ENCODE data around the gene S1PR3.

Gene S1PR3

DNA sequence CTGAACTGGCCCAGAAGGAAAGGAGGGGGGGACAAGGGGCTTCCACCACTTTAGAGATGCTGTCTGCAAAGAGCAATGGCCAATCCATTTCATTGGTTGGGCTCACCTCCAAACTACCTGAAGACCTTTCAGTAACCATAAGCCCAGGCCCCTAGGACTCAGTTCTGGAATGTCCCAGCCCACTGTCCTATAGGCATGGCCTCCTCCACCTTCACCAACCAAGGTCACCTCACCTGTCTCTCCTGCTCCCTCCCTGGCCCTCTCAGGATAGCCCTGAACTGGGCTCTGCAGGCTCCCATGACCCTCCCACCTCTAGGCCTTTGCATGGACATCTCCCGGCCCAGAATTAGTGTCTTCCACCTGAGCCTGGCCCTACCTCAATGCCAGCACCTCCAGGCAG, 22.4 kb downstream of the S1PR3 start:
- Histone ChIP-seq H3K36me3 (ENCODE audit: insufficient read depth, low read length) (no peaks in the 10 kb centered on the region), H3K9me3 (replicated peaks; ENCODE audit: low read length) (no peaks in the 10 kb centered on the region), H3K4me2 (ENCODE audit: low read length) (no peak overlapping the region), H3K4me1 (ENCODE audit: control insufficient read depth, insufficient read depth, low read length) (no peaks in the 10 kb centered on the region), H3K4me3 (ENCODE audit: low read length) (no peak overlapping the region), H3K27me3 (ENCODE audit: control insufficient read depth, insufficient read depth, low read length) (no peaks in the 10 kb centered on the region), H3K9ac (ENCODE audit: low read depth, low read length) (no peak overlapping the region)

DNA sequence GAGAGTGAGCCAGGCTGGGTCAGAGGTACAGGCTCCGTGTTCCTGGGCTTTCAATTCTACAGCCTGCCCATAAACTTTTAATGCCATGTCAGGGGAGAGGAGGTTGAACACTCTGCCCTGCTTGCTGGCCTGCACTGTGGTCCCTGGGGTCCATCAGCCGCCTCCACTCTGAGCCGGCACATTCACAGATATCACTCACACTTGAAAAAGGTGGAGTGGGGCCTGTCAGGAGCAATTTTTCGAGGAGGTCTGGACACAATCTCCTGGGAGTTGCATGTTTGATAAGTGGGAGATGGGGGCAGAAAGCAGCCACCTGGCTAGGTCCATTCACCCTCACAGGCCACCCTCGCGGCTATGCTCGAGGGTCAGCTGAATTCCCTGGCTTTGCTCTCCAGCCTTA, 22.9 kb downstream of the S1PR3 start:
- H3K4me1 ChIP-seq (ENCODE audit: control insufficient read depth, insufficient read depth, low read length) = no peaks in the 10 kb centered on the region
- H3K36me3 ChIP-seq (ENCODE audit: insufficient read depth, low read length) = no peaks in the 10 kb centered on the region
- no peak overlapping the region for H3K9ac ChIP-seq (ENCODE audit: low read depth, low read length)
- no peak overlapping the region for H3K4me2 ChIP-seq (ENCODE audit: low read length)
- H3K9me3 ChIP-seq (replicated peaks; ENCODE audit: low read length) = no peaks in the 10 kb centered on the region
- H3K27me3 ChIP-seq (ENCODE audit: control insufficient read depth, insufficient read depth, low read length) = no peaks in the 10 kb centered on the region
- H3K4me3 ChIP-seq (ENCODE audit: low read length) = no peak overlapping the region

DNA sequence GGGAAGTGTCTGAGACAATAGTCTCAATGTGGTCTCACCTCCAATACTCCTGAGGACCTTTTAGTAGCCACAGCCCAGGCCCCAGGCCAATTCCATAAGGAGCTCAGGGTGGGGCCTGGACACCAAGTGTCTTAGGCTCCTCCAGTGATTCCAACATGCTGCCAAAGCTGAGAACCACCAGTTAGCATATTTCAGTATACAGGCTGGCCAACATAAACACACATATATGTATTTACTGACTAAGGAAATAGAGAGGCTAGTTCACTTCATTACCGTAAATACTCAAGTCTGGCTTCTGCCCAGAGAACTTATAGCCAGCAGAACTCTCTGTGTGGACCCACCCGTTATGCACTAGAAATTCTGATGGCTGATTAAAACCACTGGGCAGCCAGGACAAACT, 24.1 kb downstream of the S1PR3 start:
- H3K36me3 ChIP-seq (ENCODE audit: insufficient read depth, low read length) = no peaks in the 10 kb centered on the region
- H3K9ac ChIP-seq (ENCODE audit: low read depth, low read length) = no peak overlapping the region
- no peak overlapping the region for H3K4me2 ChIP-seq (ENCODE audit: low read length)
- H3K4me3 ChIP-seq (ENCODE audit: low read length) = no peak overlapping the region
- no peaks in the 10 kb centered on the region for H3K9me3 ChIP-seq (replicated peaks; ENCODE audit: low read length)
- H3K4me1 ChIP-seq (ENCODE audit: control insufficient read depth, insufficient read depth, low read length) = no peaks in the 10 kb centered on the region
- H3K27me3 ChIP-seq (ENCODE audit: control insufficient read depth, insufficient read depth, low read length) = no peaks in the 10 kb centered on the region

DNA sequence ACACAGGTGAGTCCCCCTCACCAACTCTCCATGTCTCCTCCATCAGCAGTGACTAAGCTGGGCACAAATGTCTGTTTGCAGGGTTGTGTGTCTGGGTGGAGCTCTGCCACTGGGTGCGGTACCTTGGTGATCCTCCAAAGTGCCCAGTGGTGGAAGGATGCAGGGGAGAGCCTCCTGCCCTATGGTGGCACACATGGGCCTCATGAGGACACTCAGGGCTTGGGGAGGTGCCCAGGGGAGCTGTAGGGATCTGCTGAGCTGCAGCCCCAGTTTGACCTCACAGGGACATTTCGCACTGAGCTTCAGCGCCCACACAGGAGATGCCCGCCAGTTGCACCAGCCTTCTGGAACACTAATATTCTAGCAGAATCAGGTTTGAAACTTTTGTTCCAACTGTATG, 29.5 kb downstream of the S1PR3 start:
- Histone ChIP-seq H3K27me3 (ENCODE audit: control insufficient read depth, insufficient read depth, low read length) (no peaks in the 10 kb centered on the region), H3K36me3 (ENCODE audit: insufficient read depth, low read length) (no peaks in the 10 kb centered on the region), H3K4me1 (ENCODE audit: control insufficient read depth, insufficient read depth, low read length) (peaks cover 19% of the 10 kb centered on the region), H3K9ac (ENCODE audit: low read depth, low read length) (no peak overlapping the region), H3K4me3 (ENCODE audit: low read length) (no peak overlapping the region), H3K9me3 (replicated peaks; ENCODE audit: low read length) (no peaks in the 10 kb centered on the region), H3K4me2 (ENCODE audit: low read length) (no peak overlapping the region)

DNA sequence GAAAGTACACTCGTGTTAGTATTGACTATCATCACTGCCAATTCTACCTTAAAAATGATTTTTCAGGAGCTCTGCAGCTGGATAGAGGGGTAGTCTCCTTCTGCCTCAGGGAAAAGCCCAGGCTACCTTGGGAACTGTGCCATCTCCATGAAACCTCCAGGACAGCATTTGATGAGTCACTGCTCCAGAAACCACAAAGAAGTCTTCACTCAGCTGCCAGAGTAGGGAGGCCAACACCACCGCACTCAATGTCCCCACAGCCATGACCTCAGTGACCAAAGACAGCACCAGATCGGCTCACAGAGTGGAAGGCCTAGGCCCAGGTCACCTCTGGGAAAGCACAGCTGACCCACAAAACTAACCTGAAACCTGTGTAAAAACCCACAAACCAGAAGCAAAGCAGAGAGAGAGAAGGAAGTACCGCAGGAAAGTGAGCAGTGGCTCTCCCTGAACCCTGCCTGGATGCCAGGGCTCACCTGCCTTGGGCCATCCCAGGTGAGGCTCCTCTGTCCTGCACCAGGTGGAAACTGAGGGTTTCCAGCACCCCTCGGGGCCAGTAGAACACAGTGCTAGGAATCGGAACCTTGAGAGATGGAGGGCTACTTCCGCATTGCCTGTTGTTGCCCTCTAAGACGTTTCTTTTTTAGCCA, 30.0 kb downstream of the S1PR3 start:
- no peak overlapping the region for H3K9ac ChIP-seq (ENCODE audit: low read depth, low read length)
- H3K4me2 ChIP-seq (ENCODE audit: low read length) = peak overlapping the region; percentile 27
- H3K4me3 ChIP-seq (ENCODE audit: low read length) = no peak overlapping the region
- H3K27me3 ChIP-seq (ENCODE audit: control insufficient read depth, insufficient read depth, low read length) = no peaks in the 10 kb centered on the region
- H3K9me3 ChIP-seq (replicated peaks; ENCODE audit: low read length) = no peaks in the 10 kb centered on the region
- peaks cover 19% of the 10 kb centered on the region for H3K4me1 ChIP-seq (ENCODE audit: control insufficient read depth, insufficient read depth, low read length)
- no peaks in the 10 kb centered on the region for H3K36me3 ChIP-seq (ENCODE audit: insufficient read depth, low read length)

DNA sequence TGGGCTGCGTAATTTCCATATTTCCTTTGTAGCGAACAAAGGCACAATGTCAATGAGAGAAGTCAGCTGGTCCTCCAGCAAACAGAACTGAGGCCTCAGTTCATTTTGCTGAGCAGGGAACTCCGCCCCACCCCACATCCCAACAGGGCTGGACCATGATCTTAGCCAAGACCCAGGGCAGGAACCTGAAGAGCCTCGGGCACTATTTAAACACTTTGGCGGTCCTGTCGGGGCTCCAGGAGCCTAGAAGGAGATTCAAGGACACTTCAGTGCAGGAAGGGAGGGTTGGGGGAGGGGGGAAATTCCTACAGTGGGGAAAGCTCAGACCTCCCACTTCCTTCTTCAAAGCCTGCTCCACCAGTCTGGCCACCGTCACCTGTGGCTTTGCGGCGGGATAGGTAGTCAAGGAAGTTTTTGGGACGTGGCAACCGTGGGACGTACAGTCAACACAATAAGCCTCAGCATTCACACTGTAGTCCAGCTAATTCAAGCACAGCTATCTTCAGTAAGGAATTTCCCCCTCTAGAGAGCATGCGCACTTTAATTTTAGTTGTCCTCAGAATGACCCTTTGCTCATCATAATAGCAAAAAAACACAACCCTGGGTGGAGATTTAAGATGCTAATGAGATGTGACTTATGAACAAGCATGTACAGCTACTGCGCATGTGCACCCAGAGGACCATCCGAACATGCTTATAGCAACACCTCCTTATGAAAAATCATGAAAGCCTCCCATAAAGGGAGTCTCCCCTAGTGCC, 30.9 kb downstream of the S1PR3 start:
- Histone ChIP-seq H3K4me2 (ENCODE audit: low read length) (no peak overlapping the region), H3K4me3 (ENCODE audit: low read length) (no peak overlapping the region), H3K36me3 (ENCODE audit: insufficient read depth, low read length) (no peaks in the 10 kb centered on the region), H3K9ac (ENCODE audit: low read depth, low read length) (no peak overlapping the region), H3K9me3 (replicated peaks; ENCODE audit: low read length) (no peaks in the 10 kb centered on the region), H3K4me1 (ENCODE audit: control insufficient read depth, insufficient read depth, low read length) (peaks cover 19% of the 10 kb centered on the region), H3K27me3 (ENCODE audit: control insufficient read depth, insufficient read depth, low read length) (no peaks in the 10 kb centered on the region)

DNA sequence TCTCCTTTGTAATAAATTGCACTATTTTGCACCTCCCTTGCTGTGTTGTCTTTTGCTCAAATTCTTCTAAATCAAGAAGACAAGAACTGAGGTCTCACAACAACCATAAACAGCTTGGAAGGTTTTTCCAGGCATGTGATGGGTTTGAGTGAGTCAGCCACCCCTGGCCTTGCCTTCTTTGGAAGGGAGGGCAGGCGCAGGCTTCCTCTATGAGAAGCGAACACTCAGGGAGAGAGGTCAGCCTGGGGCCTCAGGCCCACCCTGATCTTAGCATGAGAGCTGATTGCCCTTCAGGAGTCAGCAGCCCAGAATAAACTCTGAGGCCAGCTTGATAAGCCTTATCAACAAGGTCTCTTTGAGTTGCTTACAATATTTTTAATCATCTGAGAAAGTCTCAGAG, 31.6 kb downstream of the S1PR3 start:
- no peaks in the 10 kb centered on the region for H3K27me3 ChIP-seq (ENCODE audit: control insufficient read depth, insufficient read depth, low read length)
- peaks cover 19% of the 10 kb centered on the region for H3K4me1 ChIP-seq (ENCODE audit: control insufficient read depth, insufficient read depth, low read length)
- H3K36me3 ChIP-seq (ENCODE audit: insufficient read depth, low read length) = no peaks in the 10 kb centered on the region
- H3K4me2 ChIP-seq (ENCODE audit: low read length) = no peak overlapping the region
- no peaks in the 10 kb centered on the region for H3K9me3 ChIP-seq (replicated peaks; ENCODE audit: low read length)
- H3K9ac ChIP-seq (ENCODE audit: low read depth, low read length) = no peak overlapping the region
- no peak overlapping the region for H3K4me3 ChIP-seq (ENCODE audit: low read length)

DNA sequence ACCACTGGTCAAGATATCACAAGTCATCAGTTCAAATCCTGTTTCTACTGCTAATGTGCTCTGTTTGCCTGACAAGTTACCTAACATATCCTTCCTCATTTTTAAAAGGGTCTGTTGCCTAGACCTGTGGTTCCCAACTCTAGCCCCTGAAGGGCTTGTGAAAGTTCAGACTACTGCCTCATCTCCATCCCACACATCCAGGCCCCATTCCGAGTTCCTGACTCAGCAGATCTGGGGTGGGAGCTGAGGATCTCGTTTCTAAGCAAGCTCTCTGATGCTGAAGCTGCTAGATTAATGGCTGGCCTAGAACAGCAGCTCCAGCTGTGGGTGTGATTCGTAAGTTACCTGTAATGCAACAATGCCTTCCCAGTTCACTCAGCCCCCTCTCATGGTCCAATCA, 32.5 kb downstream of the S1PR3 start:
- peaks cover 19% of the 10 kb centered on the region for H3K4me1 ChIP-seq (ENCODE audit: control insufficient read depth, insufficient read depth, low read length)
- H3K9me3 ChIP-seq (replicated peaks; ENCODE audit: low read length) = no peaks in the 10 kb centered on the region

DNA sequence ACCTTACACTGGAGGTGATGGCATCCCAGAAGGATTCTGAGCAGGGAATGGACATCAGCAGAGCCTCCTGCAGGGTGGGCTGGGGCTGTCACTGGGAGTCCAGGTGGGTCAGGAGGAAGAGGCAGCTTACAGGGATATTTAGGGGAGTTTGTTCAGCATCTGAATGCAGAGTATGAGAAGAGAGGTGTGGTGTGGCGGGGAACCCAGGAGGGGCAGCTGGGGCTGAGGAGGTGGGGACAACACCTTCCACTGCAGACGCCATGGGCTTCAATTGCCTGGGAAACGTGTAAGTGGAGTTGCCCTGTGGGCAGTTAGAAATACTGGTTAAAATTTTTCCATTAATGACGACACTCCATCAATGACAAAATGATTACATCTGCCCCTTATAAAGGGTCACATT, 33.5 kb downstream of the S1PR3 start:
- Histone ChIP-seq H3K4me3 (ENCODE audit: low read length) (no peak overlapping the region), H3K36me3 (ENCODE audit: insufficient read depth, low read length) (no peaks in the 10 kb centered on the region), H3K27me3 (ENCODE audit: control insufficient read depth, insufficient read depth, low read length) (no peaks in the 10 kb centered on the region), H3K9ac (ENCODE audit: low read depth, low read length) (no peak overlapping the region), H3K9me3 (replicated peaks; ENCODE audit: low read length) (no peaks in the 10 kb centered on the region), H3K4me2 (ENCODE audit: low read length) (no peak overlapping the region), H3K4me1 (ENCODE audit: control insufficient read depth, insufficient read depth, low read length) (peaks cover 19% of the 10 kb centered on the region)

More for the DNA sequence above, 32.5 kb downstream of the S1PR3 start:
- H3K27me3 ChIP-seq (ENCODE audit: control insufficient read depth, insufficient read depth, low read length) = no peaks in the 10 kb centered on the region
- H3K9ac ChIP-seq (ENCODE audit: low read depth, low read length) = no peak overlapping the region
- H3K4me3 ChIP-seq (ENCODE audit: low read length) = no peak overlapping the region
- H3K4me2 ChIP-seq (ENCODE audit: low read length) = no peak overlapping the region
- no peaks in the 10 kb centered on the region for H3K36me3 ChIP-seq (ENCODE audit: insufficient read depth, low read length)

DNA sequence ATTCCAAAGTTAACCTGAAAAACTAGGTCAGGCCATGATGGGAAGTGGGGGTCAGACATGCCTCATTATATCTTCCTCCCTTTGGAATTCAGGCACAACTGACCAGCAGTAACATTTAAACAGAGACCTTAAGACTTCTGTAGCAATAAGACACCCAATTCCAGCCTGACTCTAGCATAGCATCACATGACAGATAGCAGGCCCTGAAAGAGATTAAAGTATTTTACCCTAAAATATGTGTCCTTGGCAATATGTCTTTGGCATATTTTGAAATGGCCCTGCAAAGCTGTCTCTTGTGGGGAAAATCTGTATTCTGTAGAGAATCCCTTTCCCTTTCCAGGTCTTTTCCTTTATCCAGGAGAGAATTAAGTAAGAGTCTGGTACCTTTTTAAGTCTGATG, 34.3 kb downstream of the S1PR3 start:
- peaks cover 19% of the 10 kb centered on the region for H3K4me1 ChIP-seq (ENCODE audit: control insufficient read depth, insufficient read depth, low read length)
- no peak overlapping the region for H3K9ac ChIP-seq (ENCODE audit: low read depth, low read length)
- no peak overlapping the region for H3K4me3 ChIP-seq (ENCODE audit: low read length)
- no peak overlapping the region for H3K4me2 ChIP-seq (ENCODE audit: low read length)
- no peaks in the 10 kb centered on the region for H3K27me3 ChIP-seq (ENCODE audit: control insufficient read depth, insufficient read depth, low read length)
- no peaks in the 10 kb centered on the region for H3K36me3 ChIP-seq (ENCODE audit: insufficient read depth, low read length)
- H3K9me3 ChIP-seq (replicated peaks; ENCODE audit: low read length) = no peaks in the 10 kb centered on the region

DNA sequence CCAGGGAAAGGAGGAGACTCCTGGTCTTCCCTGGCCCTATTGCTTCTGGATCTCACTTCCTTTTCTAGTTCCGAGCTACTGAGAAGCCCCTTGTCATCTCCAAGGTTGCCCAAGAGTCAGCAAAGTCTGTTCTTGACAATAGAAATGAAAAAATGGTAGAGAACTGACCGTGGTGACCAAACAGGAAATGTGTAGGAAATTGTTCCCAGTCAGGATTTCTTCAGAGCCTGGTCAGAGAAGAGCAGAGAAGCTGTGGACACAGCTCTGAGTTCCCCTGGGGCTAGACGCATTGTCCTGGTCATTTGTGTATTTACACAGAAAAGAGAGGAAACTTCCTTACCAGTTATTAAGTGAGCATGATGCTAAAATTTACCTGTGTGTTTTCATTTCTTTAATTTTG, 35.6 kb downstream of the S1PR3 start:
- Histone ChIP-seq H3K27me3 (ENCODE audit: control insufficient read depth, insufficient read depth, low read length) (no peaks in the 10 kb centered on the region), H3K9ac (ENCODE audit: low read depth, low read length) (no peak overlapping the region), H3K9me3 (replicated peaks; ENCODE audit: low read length) (no peaks in the 10 kb centered on the region), H3K4me2 (ENCODE audit: low read length) (no peak overlapping the region), H3K4me3 (ENCODE audit: low read length) (no peak overlapping the region), H3K36me3 (ENCODE audit: insufficient read depth, low read length) (no peaks in the 10 kb centered on the region), H3K4me1 (ENCODE audit: control insufficient read depth, insufficient read depth, low read length) (peaks cover 8% of the 10 kb centered on the region)

DNA sequence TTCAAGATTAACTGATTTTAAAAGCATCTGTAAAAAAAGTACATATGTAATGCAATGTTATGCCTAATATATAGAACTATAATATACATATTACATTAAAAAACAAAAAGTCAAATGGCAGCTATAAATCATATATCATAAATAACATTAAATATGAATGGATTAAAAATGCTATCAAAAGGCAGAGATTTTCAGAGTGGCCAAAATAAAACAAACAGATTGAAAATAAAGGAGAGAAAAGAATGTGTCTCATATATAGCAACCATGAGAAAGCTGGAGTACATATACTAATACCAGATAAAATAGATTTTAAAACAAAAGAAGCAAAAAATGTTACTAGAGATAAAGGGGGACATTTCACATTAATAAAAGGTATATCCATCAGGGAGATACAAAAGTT, 38.5 kb downstream of the S1PR3 start:
- no peaks in the 10 kb centered on the region for H3K36me3 ChIP-seq (ENCODE audit: insufficient read depth, low read length)
- H3K27me3 ChIP-seq (ENCODE audit: control insufficient read depth, insufficient read depth, low read length) = no peaks in the 10 kb centered on the region

More for the DNA sequence above, 38.5 kb downstream of the S1PR3 start:
- H3K9ac ChIP-seq (ENCODE audit: low read depth, low read length) = no peak overlapping the region
- H3K9me3 ChIP-seq (replicated peaks; ENCODE audit: low read length) = no peaks in the 10 kb centered on the region
- no peak overlapping the region for H3K4me2 ChIP-seq (ENCODE audit: low read length)
- H3K4me3 ChIP-seq (ENCODE audit: low read length) = no peak overlapping the region
- H3K4me1 ChIP-seq (ENCODE audit: control insufficient read depth, insufficient read depth, low read length) = no peaks in the 10 kb centered on the region

Data from skeletal muscle satellite cell (primary cell).